ENCODE results near the gene TOMM40L. TPM values are rescaled to one million over a fixed set of nuclear protein-coding genes. Genes with fewer than 3 reads are reported as not detected.

The TOMM40L gene
- 15.2 TPM for polyA plus RNA-seq (2013)

DNA sequence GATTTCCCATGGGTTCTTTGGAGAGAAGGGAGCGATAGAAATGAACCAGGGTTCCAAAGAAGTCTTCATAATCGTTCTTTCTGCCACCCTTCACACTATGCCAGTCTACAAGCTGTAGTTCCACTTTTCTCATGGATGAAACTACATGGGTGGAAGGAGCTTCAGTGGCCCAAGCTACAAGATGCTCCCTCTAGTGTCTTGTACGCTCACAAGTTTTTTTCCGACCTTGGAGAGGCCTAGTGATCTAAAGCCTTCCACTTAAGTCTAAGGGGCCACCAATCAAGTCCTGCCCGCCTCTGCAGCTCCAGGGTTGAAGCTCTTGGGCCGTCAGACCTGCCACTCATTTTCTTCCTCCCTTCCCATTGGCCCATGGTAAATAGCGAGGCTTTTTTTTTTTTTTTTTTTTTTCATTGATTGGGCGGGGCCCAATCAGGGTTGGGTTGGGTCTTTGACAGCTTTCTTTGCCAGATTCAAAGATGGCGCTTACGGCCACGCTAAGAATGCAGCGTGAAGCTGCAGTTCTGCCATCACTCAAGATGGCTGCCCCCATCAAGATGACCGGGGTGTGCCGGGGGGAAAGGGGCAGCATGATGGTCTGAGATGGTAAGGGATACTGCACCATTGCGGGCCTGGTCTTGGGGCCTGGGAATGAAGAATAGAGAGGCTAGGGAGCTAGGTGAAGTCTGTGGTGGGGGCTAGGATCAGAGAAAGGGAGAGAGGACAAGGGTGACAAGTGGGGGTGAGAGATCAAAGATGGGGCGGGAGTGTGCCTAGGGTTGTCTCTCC, at the start of gene TOMM40L:
TOMM40L (plus strand) TSS at position 527 of the 786 bp plus-strand sequence. CDS start 430 bp downstream, outside the sequence.
- ChIA-PET POLR2A (interaction anchor here (0.5 to 1.1 kb wide), 4 partner anchors 20 to 89 kb away, joined by 4 to 11 read pairs (median 7); partner anchors contain the start of genes NDUFS2 and SDHC), CTCF (interaction anchor here (0.6 to 16.6 kb wide), 29 partner anchors 9 to 156 kb away, joined by 3 to 316 read pairs (median 5); partner anchors contain the start of genes ADAMTS4, CFAP126, FCER1G and NDUFS2)
- no peaks in the 10 kb centered on the region for H3K9me3 ChIP-seq (ENCODE audit: control extremely low read depth in 1 of 5, control insufficient read depth in 4 of 5, insufficient read depth in 2 of 5, low read depth in 1 of 5, low read length in 4 of 5)
- no peaks in the 10 kb centered on the region for H3K27me3 ChIP-seq (replicated peaks in 2 of 5; ENCODE audit: control insufficient read depth in 4 of 5, insufficient read depth in 5 of 5, low read length in 4 of 5)
- H3K4me1 ChIP-seq (ENCODE audit: control extremely low read depth in 1 of 4, control insufficient read depth in 4 of 4, insufficient read depth in 4 of 4, low read length in 3 of 4), result peaks cover 2 to 33% (median 30%) of the 10 kb centered on the region in 4 experiments
- H3K27ac ChIP-seq (ENCODE audit: insufficient read depth in 1 of 2, low read depth in 1 of 2, low read length in 2 of 2, poor library complexity in 1 of 2, severe bottlenecking in 2 of 2), result peak within 1 kb of the TSS in 1 of 2 experiments; percentile 67
- DNase-seq, result peak; percentile 100
- peaks cover 7 to 26% (median 14%) of the 10 kb centered on the region in 4 experiments for H3K36me3 ChIP-seq (ENCODE audit: control insufficient read depth in 4 of 4, insufficient read depth in 4 of 4, low read length in 3 of 4)
- H3K4me3 ChIP-seq (ENCODE audit: control insufficient read depth in 1 of 7, extremely low read depth in 1 of 7, insufficient read depth in 4 of 7, low read depth in 2 of 7, low read length in 6 of 7), result peak within 1 kb of the TSS; percentile 60 to 99 (median 90)
- WGBS (ENCODE audit: insufficient coverage), result 2% methylated on average over 7 of the region's 16 CpGs

DNA sequence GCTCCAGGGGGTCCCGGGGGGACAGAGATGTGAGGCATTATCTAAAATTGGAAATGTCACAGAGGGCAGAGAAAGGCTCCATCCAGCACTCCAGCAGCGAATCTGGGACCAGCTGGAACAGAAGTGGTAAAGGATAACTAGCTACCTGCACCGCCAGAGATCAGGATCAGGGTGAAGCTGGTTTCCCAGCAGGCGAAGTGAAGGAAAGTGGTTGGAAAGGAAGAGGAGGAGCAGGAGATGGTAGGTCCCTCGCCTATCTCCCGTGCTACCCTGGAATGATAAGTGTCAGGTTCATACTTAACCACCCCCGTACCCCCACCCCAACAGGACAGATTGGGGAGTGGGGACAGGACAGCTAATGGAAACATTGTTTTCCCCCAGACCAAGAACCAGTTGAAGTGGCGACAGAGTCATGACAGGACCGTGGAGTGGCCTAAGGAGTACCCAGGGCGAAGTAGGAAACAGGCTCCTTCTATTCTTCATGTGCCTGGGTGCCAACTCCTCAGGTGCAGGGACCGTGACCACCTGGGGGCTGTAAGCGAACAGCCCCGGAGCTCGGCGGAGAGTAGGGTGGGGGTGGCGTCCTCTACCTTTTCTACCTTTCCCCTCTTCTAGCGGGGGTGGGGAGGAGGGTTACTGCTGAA, 49.3 kb upstream of the TOMM40L start:
- peaks cover 0 to 25% (median 17%) of the 10 kb centered on the region in 4 experiments for H3K4me1 ChIP-seq (ENCODE audit: control extremely low read depth in 1 of 4, control insufficient read depth in 4 of 4, insufficient read depth in 4 of 4, low read length in 3 of 4)

DNA sequence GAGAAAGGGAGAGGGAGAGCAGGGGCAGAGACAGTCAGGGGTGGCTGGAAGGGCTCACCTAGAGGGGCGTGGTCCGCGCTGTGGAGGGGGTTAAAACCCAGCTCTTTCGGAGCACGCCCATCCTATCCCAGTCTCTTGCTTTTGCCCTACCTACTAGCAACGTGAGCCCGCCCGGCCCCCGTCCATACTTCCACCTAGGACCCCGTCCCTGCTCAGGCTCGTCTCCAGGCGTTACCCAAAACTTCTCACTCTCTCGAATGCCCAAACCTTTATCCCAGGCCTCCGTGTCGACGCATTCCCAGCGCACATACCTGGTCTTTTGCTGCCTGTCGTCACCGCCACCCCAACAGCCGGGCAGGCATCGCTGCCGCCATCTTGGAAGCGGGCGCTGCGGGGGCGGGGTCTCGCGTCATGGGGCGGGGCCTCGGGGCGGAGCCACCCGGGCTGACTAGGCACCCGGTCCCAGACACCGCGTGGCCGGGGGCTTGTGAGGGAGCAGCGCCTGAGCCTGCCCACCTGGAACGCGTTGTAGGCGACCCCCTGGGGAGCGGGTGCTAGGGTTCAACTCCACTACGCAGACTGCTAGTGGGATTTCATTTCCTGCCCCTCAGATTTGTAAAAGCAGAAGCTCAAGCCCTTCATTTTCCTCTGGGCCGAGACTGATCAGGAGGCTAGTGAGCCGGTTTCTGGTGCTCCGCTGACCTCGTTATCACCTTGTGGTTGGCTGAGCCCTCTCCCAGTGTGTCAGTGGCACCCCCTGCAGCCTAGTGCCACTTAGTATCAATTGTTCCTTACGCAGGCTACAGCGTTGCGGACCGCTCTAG, 48.5 kb upstream of the TOMM40L start, which contains the start of gene B4GALT3:
B4GALT3 (minus strand) TSS at position 396 of the 824 bp plus-strand sequence. CDS start 1,447 bp downstream, outside the sequence.
- peak within 1 kb of the TSS; percentile 65 to 96 (median 94) for H3K4me3 ChIP-seq (ENCODE audit: control insufficient read depth in 1 of 7, extremely low read depth in 1 of 7, insufficient read depth in 4 of 7, low read depth in 2 of 7, low read length in 6 of 7)
- POLR2A ChIA-PET, result interaction anchor here (1.9 kb wide), 1 partner anchor 11 kb away, joined by 12 read pairs; the partner anchor contains the start of gene PPOX
- CTCF ChIA-PET, result interaction anchor here (1.2 to 4.1 kb wide), 8 partner anchors 11 to 107 kb away, joined by 3 to 45 read pairs (median 4); partner anchors contain the start of genes ARHGAP30 and PPOX
- H3K9me3 ChIP-seq (ENCODE audit: control extremely low read depth in 1 of 5, control insufficient read depth in 4 of 5, insufficient read depth in 2 of 5, low read depth in 1 of 5, low read length in 4 of 5), result no peaks in the 10 kb centered on the region
- peak within 1 kb of the TSS; percentile 77 to 86 for H3K27ac ChIP-seq (ENCODE audit: insufficient read depth in 1 of 2, low read depth in 1 of 2, low read length in 2 of 2, poor library complexity in 1 of 2, severe bottlenecking in 2 of 2)
- peaks cover 1 to 32% (median 22%) of the 10 kb centered on the region in 4 experiments for H3K4me1 ChIP-seq (ENCODE audit: control extremely low read depth in 1 of 4, control insufficient read depth in 4 of 4, insufficient read depth in 4 of 4, low read length in 3 of 4)
- no peaks in the 10 kb centered on the region for H3K27me3 ChIP-seq (replicated peaks in 2 of 5; ENCODE audit: control insufficient read depth in 4 of 5, insufficient read depth in 5 of 5, low read length in 4 of 5)
- WGBS (ENCODE audit: insufficient coverage), result 6% methylated on average over 47 of the region's 50 CpGs
- peaks cover 8 to 34% (median 24%) of the 10 kb centered on the region in 4 experiments for H3K36me3 ChIP-seq (ENCODE audit: control insufficient read depth in 4 of 4, insufficient read depth in 4 of 4, low read length in 3 of 4)
- peak; percentile 83 to 90 (median 86) for DNase-seq

More for the DNA sequence above, 49.3 kb upstream of the TOMM40L start:
- peak overlapping the region; percentile 77 to 86 for H3K27ac ChIP-seq (ENCODE audit: insufficient read depth in 1 of 2, low read depth in 1 of 2, low read length in 2 of 2, poor library complexity in 1 of 2, severe bottlenecking in 2 of 2)
- H3K36me3 ChIP-seq (ENCODE audit: control insufficient read depth in 4 of 4, insufficient read depth in 4 of 4, low read length in 3 of 4), result peaks cover 8 to 42% (median 31%) of the 10 kb centered on the region in 4 experiments
- POLR2A ChIA-PET, result interaction anchor here (1.9 kb wide), 1 partner anchor 11 kb away, joined by 12 read pairs; the partner anchor contains the start of gene PPOX
- CTCF ChIA-PET, result interaction anchor here (1.2 to 4.1 kb wide), 8 partner anchors 11 to 106 kb away, joined by 3 to 45 read pairs (median 4); partner anchors contain the start of genes ARHGAP30 and PPOX
- H3K27me3 ChIP-seq (replicated peaks in 2 of 5; ENCODE audit: control insufficient read depth in 4 of 5, insufficient read depth in 5 of 5, low read length in 4 of 5), result no peaks in the 10 kb centered on the region
- 65% methylated on average over 5 of the region's 17 CpGs for WGBS (ENCODE audit: insufficient coverage)
- H3K4me3 ChIP-seq (ENCODE audit: control insufficient read depth in 1 of 7, extremely low read depth in 1 of 7, insufficient read depth in 4 of 7, low read depth in 2 of 7, low read length in 6 of 7), result peak overlapping the region; percentile 65 to 96 (median 94)
- H3K9me3 ChIP-seq (ENCODE audit: control extremely low read depth in 1 of 5, control insufficient read depth in 4 of 5, insufficient read depth in 2 of 5, low read depth in 1 of 5, low read length in 4 of 5), result no peaks in the 10 kb centered on the region
- DNase-seq, result no peak

DNA sequence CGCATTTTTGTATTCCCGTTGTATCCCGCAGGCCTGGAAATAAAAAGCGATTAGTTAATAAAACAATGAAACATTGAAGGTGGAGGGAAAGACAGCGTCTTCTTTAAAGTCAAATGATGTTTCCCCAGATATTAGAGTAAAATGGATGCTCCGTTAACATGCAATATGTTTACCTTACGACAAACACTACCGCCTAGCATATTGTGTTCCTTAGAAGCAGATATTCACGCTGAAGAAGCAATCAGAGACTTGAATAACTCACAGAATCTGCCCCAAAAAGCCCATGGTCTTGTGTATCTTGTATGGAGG, 48.0 kb upstream of the TOMM40L start:
- peaks cover 8 to 29% (median 19%) of the 10 kb centered on the region in 4 experiments for H3K36me3 ChIP-seq (ENCODE audit: control insufficient read depth in 4 of 4, insufficient read depth in 4 of 4, low read length in 3 of 4)
- peak overlapping the region; percentile 8 to 86 for H3K27ac ChIP-seq (ENCODE audit: insufficient read depth in 1 of 2, low read depth in 1 of 2, low read length in 2 of 2, poor library complexity in 1 of 2, severe bottlenecking in 2 of 2)
- no peaks in the 10 kb centered on the region for H3K9me3 ChIP-seq (ENCODE audit: control extremely low read depth in 1 of 5, control insufficient read depth in 4 of 5, insufficient read depth in 2 of 5, low read depth in 1 of 5, low read length in 4 of 5)
- POLR2A ChIA-PET, result interaction anchor here (1.9 kb wide), 1 partner anchor 12 kb away, joined by 12 read pairs; the partner anchor contains the start of gene PPOX
- 88% methylated on average over 8 of the region's 9 CpGs for WGBS (ENCODE audit: insufficient coverage)
- peak overlapping the region in 5 of 7 experiments; percentile 25 to 96 (median 93) for H3K4me3 ChIP-seq (ENCODE audit: control insufficient read depth in 1 of 7, extremely low read depth in 1 of 7, insufficient read depth in 4 of 7, low read depth in 2 of 7, low read length in 6 of 7)
- peaks cover 1 to 38% (median 28%) of the 10 kb centered on the region in 4 experiments for H3K4me1 ChIP-seq (ENCODE audit: control extremely low read depth in 1 of 4, control insufficient read depth in 4 of 4, insufficient read depth in 4 of 4, low read length in 3 of 4)
- DNase-seq, result no peak
- no peaks in the 10 kb centered on the region for H3K27me3 ChIP-seq (replicated peaks in 2 of 5; ENCODE audit: control insufficient read depth in 4 of 5, insufficient read depth in 5 of 5, low read length in 4 of 5)
- CTCF ChIA-PET, result interaction anchor here (1.5 to 4.1 kb wide), 4 partner anchors 12 to 29 kb away, joined by 4 to 45 read pairs (median 10); partner anchors contain the start of gene PPOX

DNA sequence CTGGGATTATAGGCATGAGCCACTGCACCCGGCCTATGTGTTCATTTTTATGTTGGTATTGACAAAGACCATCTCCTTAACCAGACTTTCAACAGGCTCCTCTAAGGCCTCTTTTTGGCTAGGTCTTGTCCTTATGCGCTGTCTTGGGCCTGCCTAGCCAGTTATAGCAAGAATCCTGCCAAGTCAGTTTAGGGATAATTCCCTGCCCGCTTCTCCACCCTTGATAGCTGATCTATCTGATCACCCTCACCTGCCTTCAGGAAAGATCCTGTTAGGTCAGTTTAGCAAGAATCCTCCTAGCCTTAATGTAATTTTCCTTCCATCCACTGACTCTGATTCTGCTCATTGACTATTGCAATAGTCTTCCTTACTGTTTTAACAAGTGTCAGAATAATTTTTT, 46.2 kb upstream of the TOMM40L start:
- no peaks in the 10 kb centered on the region for H3K9me3 ChIP-seq (ENCODE audit: control extremely low read depth in 1 of 5, control insufficient read depth in 4 of 5, insufficient read depth in 2 of 5, low read depth in 1 of 5, low read length in 4 of 5)

DNA sequence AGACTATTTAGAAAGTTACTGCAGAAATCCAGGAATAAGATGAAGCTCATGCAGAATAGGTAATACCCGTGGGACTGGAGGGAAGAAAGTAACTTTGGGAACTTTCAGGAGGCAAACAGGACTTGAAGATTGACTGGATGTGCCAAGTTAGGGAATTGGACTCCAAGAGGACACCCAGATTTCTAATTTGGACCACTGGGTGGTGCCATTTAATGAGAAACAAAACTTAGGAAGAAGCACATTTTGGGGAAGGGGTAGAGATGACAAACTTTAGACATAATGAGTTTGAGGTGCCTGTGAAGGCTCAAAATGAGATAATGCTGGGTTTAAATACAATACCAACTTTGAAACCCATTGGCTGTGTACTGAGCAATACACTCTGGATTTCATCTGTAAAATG, 45.2 kb upstream of the TOMM40L start:
- H3K4me3 ChIP-seq (ENCODE audit: control insufficient read depth in 1 of 7, extremely low read depth in 1 of 7, insufficient read depth in 4 of 7, low read depth in 2 of 7, low read length in 6 of 7), result no peak overlapping the region
- peak in 2 of 3 donors; percentile 50 to 53 for DNase-seq
- WGBS (ENCODE audit: insufficient coverage), result 67% methylated on average over 1 of the region's 1 CpG
- no peak overlapping the region for H3K27ac ChIP-seq (ENCODE audit: insufficient read depth in 1 of 2, low read depth in 1 of 2, low read length in 2 of 2, poor library complexity in 1 of 2, severe bottlenecking in 2 of 2)
- peaks cover 9 to 62% (median 51%) of the 10 kb centered on the region in 4 experiments for H3K4me1 ChIP-seq (ENCODE audit: control extremely low read depth in 1 of 4, control insufficient read depth in 4 of 4, insufficient read depth in 4 of 4, low read length in 3 of 4)
- ChIA-PET CTCF (interaction anchor here (0.7 to 3.5 kb wide), 17 partner anchors 11 to 208 kb away, joined by 3 to 25 read pairs (median 4); partner anchors contain the start of genes CFAP126, FCER1G, PPOX and TOMM40L), POLR2A (no interaction called here)
- H3K9me3 ChIP-seq (ENCODE audit: control extremely low read depth in 1 of 5, control insufficient read depth in 4 of 5, insufficient read depth in 2 of 5, low read depth in 1 of 5, low read length in 4 of 5), result no peaks in the 10 kb centered on the region
- H3K36me3 ChIP-seq (ENCODE audit: control insufficient read depth in 4 of 4, insufficient read depth in 4 of 4, low read length in 3 of 4), result peaks cover 0 to 5% (median 1%) of the 10 kb centered on the region in 4 experiments
- no peaks in the 10 kb centered on the region for H3K27me3 ChIP-seq (replicated peaks in 2 of 5; ENCODE audit: control insufficient read depth in 4 of 5, insufficient read depth in 5 of 5, low read length in 4 of 5)

More for the DNA sequence above, 46.2 kb upstream of the TOMM40L start:
- Histone ChIP-seq H3K27ac (ENCODE audit: insufficient read depth in 1 of 2, low read depth in 1 of 2, low read length in 2 of 2, poor library complexity in 1 of 2, severe bottlenecking in 2 of 2) (no peak overlapping the region), H3K4me3 (ENCODE audit: control insufficient read depth in 1 of 7, extremely low read depth in 1 of 7, insufficient read depth in 4 of 7, low read depth in 2 of 7, low read length in 6 of 7) (no peak overlapping the region), H3K27me3 (replicated peaks in 2 of 5; ENCODE audit: control insufficient read depth in 4 of 5, insufficient read depth in 5 of 5, low read length in 4 of 5) (no peaks in the 10 kb centered on the region), H3K4me1 (ENCODE audit: control extremely low read depth in 1 of 4, control insufficient read depth in 4 of 4, insufficient read depth in 4 of 4, low read length in 3 of 4) (peaks cover 7 to 55% (median 44%) of the 10 kb centered on the region in 4 experiments), H3K36me3 (ENCODE audit: control insufficient read depth in 4 of 4, insufficient read depth in 4 of 4, low read length in 3 of 4) (peaks cover under 1 to 14% (median 9%) of the 10 kb centered on the region in 4 experiments)
- CTCF ChIA-PET, result interaction anchor here (0.6 to 3.1 kb wide), 11 partner anchors 9 to 195 kb away, joined by 3 to 10 read pairs (median 4); partner anchors contain the start of genes PPOX and TOMM40L
- no peak for DNase-seq
- POLR2A ChIA-PET, result no interaction called here
- WGBS (ENCODE audit: insufficient coverage), result 100% methylated on average over 2 of the region's 3 CpGs

All from common myeloid progenitor, CD34-positive (primary cell).